Dedifferentiated amniotic fluid mesenchymal stem cell (primary cell): Measurements from ENCODE around the gene ABCA2.
"Not testable (repeated sequence)": the region's sequence is repeated elsewhere in the genome, so short reads cannot be mapped to it uniquely, and the experiment has no call there.

Experiments used
- DNase-seq: peaks from one replicate; pipeline ENCODE4 v3.0.0-alpha.2; 2016; ENCODE audit errors: extremely low spot score

Gene ABCA2

DNA sequence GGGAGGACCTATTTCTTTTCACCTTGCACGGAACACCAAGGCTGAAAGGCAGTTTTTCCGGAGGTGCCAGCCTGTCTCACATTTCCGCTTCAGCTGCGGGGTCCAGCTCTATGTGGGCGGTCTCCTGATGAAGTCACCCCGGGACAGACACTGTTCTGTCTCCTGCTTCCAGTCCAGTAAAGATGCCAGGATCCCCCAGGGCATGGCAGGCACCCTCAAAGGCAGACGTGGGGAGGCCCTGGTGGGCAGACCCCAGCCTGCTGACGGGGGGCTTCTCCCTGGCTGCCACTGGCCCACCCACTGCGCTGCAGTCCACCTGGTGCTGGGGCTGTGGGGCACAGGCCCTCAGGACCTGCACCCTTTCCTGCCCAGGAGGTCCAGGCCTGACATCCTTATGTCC lies 34.8 kb upstream of the ABCA2 start:
- not testable (repeated sequence) for DNase-seq

DNA sequence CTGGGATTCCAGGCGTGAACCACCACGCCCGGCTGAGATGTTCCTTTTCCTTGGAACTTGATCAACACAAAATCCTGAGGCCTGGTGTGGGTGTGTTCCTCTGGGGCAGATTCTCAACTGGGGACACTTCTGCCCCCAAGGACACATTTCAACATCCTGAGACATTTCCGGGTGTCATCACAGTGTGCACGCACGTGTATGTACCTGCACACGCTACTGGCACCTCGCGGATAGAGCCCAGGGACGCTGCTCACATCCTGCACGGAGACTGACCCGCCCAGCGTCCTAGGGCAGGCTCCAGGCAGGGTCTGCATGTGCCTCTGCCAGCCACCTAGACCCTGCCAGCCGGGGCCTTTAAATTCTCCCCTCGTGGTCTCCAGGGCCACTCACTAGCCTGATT lies 34.3 kb upstream of the ABCA2 start:
- DNase-seq: no peak

DNA sequence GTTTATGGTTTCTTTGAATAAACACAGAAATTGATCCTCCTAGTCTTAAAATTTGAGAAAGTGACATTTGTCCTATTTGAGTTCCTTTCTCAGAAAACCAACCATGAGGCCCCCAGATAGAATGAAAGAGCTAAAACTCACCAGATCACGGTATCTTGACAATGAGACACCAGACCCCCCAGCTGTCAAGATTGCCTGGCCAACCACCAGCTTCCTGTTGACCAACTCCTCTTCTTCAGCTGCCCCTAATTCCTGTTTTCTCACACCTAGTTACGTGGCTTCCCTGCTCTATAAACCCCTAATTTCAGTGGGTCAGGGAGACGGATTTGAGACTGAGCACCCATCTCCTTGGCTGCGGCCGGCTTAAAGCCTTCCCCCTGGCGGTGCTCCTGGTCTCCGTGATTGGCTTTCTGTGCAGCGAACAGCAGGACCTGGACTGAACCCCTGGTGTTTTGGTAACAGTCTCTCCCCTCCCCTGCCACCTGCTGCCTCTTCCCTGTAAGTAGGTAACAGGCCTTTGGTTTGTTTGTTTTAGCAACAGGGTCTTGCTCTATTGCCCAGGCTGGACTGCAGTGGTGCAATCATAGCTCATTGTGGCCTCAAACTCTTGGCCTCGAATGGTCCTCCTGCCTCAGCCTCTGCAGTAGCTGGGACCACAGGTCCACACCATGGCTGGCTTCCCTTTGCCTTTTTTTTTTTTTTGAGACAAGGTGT lies 30.6 kb upstream of the ABCA2 start:
- no peak for DNase-seq

DNA sequence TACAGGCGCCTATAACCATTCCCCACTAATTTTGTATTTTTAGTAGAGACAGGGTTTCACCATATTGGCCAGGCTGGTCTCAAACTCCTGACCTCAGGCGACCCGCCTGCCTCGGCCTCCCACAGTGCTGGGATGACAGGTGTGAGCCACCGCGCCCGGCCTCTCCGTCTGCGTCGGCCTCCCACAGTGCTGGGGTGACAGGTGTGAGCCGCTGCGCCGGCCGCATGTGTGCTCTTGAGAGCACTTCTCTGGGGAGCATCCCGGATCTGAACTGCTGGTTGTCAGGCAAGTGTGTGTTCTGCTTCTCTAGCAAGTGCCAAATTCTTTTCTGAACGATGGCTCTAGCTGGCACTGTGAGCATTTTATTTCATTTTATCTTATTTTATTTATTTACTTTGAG lies 29.5 kb upstream of the ABCA2 start:
- no peak for DNase-seq

DNA sequence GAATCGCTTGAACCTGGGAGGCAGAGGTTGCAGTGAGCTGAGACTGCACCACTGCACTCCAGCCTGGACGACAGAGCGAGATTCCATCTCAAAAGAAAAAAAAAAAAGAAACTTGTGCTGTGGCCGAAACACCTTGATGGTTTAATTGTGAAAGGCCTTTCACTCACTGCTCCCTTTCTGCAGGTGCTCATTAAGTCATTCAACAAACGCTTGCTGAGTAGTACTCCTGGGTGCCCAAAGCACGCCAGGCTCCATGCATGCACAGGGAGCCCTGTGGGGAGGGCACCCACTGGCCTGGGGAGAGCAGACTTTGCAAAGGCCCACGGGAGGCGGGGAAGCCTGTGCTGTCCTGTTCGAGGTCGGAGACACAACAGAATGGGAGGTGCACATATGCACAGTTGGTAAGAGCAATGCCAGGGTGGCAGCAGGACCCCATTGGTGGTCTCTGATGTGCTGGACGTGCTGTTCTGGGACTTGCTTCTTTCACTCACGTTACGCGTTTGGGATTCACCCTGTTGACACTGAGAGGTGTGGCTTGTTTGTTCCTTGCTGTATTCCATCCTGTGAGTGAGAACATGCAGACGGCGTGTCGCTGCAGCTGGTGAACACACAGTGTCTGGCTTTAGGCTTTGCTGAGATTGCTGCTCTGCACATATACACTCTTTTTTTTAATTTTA lies 28.8 kb upstream of the ABCA2 start:
- no peak for DNase-seq

DNA sequence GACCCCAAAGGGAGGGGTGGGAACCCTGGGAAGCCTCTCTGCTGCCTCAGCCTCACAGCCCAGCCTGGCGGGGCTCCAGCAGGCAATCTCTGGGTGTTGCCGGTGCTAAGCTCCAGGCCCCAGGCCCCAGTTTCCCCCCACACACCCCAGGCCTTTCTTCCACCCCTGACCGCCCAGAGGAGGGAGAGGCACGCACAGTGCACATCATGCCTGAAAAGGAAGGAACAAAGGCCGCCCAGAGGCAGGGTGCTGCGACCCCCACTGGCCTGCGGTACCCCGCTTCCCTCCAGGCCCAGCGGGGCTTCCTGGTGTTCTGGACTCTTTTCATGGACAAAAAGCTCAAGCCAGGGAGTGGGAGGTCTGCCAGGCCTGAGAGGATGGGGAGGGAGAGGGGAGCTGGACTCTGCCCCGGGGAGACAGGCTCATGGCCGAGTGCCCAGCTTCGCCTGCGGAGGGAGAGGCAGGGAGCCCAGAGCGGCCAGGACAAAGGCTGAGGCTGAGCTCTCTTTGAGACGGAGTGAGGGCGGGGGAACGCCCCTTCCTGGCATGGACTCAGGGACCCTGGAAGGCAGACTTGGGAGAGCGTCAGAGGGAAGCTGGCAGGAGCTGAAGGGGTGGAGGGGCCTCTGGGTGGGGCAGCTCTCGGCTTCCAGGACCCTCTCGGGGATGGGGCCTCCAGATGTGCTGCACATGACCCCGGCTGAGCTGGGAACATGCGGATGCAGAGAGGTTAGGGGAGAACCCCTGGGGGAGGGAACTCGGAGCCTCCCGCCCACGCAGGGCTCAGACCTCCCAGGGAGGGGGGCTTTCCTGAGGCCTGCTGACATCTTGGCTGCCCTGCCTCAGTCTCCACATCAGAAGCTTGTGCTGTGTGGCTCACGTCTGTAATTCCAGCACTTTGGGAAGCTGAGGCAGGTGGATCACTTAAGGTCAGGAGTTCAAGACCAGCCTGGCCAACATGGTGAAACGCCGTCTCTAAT lies 27.6 kb upstream of the ABCA2 start:
- DNase-seq: peak; percentile 77

DNA sequence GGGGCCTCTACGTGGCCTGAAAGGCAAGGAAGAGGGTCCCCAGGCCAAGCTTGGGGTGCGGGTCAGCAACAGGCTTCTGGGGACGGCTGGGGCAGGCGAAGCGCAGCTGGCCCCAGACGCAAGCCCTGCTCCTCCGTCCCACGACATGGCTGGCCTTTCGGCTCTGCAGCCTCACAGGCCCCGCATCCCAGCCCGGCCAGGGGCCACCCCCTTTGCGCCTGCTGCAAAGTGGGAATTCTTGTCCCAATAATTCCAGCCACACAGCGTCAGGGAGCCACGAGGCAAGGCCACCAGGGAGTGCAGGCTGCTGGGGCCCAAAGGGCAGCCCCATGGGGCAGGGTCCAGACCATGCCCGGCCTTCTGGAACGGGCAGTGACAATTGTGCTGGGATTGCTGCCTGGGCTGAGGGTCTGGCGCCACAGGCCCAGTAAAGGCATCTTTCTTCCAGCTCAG lies 26.9 kb upstream of the ABCA2 start:
- DNase-seq: no peak

DNA sequence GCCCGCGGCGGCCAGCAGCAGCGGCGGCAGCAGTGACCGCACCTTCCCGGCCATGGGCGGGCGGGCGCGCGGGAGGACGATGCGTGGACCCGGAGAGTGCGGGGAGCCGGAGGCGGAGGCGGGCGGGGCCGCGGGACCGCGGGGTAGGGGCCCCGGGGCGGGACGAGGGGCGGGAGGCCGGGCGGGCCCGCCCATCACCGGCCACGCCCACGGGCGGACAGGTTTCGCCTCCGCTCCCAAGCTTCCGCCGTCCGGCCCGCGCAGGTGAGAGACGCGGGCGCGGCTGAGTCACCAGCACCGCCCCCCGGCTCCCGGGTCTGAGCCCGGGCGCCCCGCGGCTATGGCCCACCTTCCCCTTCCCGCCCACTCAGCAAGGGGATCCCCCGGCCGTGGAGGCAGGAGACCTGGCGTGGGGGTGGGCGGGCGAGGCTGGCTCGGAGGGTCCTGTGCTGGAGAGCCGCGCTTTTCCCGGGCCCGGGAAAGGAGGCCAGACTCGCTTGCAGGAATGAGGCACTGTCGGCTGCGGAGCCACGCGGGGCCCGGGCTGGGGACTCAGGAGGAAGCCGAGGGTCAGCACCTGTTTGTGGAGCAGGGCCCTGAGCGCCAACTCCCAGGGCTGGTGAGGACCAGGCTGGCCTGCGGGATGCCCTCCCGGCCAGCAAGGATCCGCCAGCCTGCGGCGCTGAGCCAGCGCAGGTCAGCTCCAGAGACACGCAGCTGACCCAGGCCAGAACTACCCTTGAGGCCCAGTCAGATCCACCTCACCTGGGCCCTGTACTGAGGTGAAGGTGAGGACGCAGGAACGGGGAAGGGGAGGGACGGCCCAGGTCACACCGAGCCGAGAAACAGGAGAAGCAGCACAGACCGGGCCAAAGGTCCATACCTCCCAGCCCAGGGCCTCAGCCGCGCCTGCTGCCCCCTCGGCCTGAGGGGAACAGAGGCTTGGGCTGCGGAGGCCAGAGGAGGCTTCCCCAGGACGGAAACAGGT lies 26.2 kb upstream of the ABCA2 start, which contains the start of gene ENTPD2:
Gene ENTPD2, minus strand, starts transcription at position 118 of the 988 bp plus-strand sequence. Its CDS starts 64 bp downstream, at position 54.
- DNase-seq: no peak

DNA sequence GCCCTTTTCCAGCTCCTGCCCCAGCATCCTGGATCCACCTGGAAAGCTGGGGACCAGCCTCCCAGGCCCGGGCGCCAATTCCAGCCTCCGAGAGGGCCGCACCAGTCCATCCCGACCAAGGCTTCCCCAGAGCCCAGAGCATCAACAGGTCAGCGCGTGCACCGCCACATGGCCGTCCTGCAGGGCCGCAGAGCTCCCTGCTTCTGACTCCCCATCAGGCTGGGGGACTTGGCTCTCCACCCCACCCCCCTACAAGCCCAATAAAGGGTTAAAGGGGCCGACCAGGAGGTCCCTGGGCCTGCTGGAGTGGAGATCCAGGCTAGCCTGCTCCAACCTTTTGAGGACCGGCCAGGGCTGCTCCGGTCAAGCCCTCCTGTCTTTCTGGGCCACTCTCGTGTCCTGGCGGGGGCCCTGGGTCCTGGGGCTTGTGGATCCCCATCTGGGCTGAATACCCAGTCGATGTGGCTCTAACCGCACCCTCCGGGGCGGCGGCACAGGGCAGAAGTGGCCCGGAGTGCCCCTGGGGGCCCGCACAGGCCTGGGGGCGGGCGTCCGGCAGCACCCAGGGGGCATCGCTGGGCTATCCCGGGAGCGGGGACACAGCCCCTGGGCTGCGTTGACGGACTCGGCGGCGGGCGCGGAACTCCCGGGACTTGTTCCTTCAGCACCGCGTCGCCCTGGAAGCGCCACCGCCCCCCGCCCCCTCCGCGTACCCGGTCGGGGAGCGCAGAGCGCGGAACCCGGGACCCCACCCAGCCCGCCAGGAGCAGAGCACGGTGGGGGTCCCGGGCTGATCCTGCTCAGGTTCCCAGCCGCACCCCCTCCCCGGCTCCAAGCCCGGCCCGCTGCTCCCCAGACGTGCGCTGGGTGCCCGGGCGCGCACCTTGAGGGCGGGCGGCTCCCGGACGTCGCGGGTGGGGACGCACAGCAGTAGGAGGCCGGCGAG lies 25.2 kb upstream of the ABCA2 start:
- DNase-seq: no peak

DNA sequence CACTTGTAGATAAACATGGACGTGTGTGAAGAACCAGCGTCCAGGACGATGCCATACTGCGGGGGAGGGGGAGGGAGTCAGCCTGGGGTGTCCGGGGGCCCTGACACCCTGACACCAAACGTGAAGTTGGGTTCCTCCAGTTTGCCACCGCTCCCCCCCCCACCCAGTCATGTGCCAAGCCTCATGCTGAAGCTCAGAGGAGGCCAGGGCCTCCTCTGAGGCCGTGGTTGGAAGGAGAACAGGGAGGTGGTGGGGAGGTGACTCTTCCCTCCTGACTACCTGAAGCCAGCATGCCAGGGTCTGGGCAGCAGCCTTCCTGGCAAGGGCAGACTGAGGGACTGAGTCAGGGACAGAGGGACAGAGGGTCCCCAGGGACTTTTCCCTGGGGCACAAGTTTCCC lies 24.3 kb upstream of the ABCA2 start:
- no peak for DNase-seq

DNA sequence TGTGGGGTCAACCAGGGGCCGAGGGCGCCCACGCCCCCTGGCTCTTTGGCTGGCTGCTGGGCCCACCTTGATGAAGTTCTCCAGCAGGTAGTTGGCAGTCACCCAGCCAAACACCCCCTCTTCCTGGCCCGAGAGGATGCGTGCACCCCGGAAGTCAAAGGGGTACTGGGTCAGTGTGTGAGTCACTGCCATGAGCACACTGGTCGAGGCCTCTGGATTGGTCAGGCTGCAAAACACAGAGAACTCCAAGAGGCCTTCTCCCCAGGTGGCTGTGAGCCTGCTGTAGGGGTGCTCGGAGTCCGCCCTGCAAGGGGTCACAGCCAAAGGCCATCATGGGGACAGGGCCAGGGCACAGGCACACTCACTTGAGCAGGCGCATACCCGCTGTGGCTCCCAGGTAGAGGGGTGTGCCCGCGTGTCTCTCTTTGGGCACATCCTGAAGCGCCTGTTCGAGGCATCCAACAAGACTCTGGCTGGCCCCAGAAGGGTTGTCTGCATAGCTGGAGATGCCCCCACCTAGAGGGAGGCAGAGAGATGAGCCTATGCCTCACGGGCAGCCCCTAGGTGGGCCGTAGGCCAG lies 23.2 kb upstream of the ABCA2 start:
- no peak for DNase-seq

DNA sequence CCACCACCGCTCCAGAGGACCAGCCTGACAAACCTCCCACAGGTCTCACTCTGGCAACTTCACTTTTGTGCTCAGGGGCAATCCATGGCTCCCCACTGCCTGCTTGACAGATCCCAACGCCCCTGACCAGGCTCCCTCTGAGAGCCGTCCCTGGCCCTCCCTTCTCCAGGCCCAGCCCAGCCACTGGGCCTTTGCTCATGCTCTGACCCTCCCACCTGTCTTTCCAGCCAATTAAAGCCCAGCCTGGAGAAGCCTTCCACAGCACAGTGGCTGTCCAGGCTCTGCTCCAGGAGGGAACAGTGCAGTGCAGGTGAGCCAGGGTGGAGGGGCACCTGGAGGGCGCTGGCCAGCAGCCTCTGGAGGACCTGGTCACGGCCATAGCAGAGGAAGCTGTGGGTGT lies 22.5 kb upstream of the ABCA2 start:
- no peak for DNase-seq

DNA sequence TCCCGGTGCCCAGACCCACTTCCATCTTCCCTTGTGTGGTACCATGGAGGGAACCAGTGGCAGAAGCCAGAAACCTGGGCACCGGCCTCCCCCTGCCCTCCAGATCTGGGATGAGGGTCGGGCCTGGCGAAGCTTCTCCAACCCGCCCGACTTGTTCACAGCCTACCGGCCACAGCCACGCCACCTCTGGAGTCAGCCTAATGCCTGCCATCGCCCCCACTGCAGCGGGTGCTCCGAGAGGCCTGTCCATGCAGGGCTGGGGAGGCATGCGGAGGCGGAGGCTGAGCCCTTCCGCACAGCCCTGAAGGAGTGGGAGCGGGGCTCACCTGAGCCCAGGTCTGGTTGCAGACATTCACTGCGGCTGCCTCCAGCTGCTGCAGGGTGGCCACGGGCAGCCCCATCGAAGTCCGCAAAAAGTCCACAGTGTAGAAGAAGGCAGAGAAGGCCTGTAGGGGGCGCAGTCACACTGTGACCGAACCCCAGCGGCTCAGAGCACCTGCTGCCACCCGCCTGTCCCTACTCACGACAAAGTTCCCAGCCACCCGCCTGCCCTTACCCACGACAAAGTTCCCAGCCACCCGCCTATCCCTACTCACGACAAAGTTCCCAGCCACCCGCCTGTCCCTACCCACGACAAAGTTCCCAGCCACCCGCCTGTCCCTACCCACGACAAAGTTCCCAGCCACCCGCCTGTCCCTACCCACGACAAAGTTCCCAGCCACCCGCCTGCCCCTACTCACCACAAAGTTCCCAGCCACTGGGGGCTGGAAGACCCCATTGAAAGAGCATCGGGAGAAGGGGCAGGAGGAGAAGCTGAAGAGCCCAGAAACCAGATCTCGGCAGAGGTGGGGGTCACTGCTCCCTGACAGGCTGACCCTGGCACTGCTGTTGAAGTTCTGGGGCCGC lies 21.8 kb upstream of the ABCA2 start:
- peak; percentile 32 for DNase-seq

DNA sequence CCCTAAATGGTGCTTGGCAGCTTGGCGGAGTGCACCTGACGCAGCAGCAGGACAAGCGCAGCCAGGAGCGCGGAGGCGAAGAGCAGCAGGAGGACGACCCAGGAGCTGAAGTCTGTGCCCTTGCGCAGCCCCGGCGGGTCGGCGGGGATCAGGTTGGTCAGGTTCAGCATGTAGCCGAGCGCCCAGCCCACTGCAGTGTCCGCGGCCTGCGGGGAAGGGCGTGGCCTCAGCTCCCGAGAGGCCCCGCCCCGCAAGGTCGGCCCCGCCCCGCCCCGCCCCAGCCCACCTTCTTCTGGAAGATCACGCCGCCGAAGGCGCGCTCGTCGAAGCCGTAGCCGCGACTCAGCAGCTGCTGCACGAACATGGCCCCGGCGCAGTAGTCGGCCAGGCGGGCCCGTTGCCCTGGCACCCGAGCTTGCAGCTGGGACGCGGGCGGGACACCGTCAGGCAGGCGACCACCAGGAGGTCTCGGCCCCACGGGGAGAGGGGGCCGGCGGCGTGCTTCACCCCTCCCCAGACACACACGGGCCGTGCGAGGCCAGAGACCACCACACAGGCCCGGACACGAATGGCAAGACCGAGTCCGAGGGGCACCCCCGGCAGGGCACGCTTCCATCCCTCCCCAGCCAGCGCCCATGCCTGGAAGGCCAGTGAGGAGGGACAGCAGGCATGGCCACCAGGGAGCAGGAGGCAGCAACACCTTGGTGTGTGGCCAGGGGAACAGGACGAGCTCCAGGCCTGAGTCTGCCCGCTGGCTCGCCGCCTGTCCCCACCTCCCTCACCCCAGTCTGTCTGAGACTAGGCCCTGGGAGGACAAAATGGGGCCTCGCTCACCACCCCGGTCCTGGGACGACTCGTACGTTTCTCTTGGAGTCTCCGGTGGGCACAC lies 20.9 kb upstream of the ABCA2 start:
- no peak for DNase-seq

DNA sequence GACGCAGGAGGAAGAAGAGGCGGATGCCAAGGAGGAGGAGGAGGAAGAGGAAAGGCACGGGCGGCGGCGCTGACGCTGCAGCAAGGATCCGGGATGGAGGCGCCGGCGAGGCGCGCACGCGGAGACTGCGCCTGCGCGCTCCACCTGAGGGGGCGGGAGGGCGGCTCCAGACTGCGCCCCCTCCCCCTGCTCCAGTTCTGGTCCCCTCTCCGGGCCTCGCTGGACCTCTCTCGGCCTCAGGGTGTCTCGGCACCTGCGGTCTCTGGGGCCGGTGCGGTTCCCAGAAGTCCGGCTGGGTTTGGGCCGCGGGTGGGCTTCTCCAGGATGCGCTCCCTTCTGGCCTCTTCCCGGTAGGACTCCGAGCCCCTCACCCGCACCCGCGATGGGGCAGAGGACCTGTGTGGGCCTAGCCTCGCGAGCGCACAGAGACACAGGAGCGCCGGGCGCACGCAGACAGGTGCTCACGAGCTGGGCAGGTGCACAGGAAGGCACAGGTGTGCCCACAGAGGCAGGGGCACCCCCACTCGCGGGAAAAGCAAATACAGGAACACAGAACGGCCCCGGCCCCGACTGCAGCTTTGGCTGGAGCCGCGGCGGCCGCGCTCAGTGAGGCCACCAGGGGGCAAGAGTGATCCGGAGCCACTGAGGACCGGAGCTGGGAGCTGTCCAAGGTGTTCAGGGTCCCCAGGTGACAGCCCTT lies 18.2 kb upstream of the ABCA2 start, which contains the start of gene NPDC1:
Gene NPDC1, minus strand, starts transcription at position 90 of the 700 bp plus-strand sequence. CDS start 188 bp downstream, outside the sequence.
- peak; percentile 61 for DNase-seq

DNA sequence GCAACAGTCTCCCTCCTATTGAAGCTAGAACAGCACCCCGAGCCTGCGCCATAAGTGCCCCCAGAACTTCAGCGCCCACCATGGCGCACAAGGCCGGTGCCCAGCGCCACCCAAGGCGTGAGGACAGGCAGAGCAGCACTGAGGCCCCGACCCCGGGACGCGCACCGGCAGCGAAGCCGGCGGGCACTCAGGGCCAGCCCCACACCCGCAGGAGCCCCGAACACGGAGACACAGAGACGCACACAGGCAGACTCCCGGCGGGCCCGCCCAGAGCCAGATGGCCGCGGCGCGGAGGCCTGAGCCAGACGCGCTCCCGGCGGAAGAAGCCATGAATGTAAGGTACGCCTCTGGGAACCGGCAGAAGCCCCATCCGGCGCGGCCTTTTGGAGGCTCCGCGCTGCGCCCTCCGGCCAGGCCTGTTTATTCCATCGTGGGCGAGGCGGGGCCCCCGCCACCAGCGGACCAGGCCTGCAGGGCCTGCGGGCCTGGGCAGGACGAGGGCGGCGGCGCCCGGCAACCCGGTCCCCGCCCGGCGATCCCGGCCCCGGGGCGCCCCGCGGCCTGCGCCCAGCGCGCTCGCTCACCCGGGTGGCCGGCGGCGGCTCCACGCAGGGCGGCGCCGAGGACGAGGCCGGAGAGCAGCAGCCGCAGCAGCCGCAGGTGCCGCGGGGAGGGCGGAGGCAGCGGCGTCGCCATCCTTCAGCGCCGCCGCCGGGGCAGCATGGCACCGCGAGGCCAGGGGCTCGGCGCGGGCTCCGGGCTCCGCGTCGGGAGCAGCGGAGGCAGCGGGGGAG lies 17.5 kb upstream of the ABCA2 start:
- DNase-seq: no peak
